Measurements from ENCODE around the gene DEFB132. TPM values are rescaled to one million over a fixed set of nuclear protein-coding genes. Genes with fewer than 3 reads are reported as not detected.

DEFB132 gene
- total and polyA plus RNA-seq, 2 donors (not counting 3 experiments of a cell fraction or from before 2014, with no cell fraction given), result not detected

GRCh38 chr20:237929-238328 lies 19.6 kb upstream of the DEFB132 start:
- ChIA-PET CTCF (interaction anchor here (0.9 to 1.0 kb wide), 2 partner anchors 24 to 92 kb away, joined by 3 to 4 read pairs; no protein-coding TSS in a partner anchor), POLR2A (no interaction called here)
- Histone ChIP-seq H2AFZ (ENCODE audit: low read depth, low read length) (no peak overlapping the region), H3K9ac (replicated peaks; ENCODE audit: extremely low read depth, insufficient read depth, low read length) (no peak overlapping the region), H4K20me1 (replicated peaks; ENCODE audit: control insufficient read depth, extremely low read depth, insufficient read depth, low read length) (no peaks in the 10 kb centered on the region), H3K9me1 (replicated peaks; ENCODE audit: control insufficient read depth, extremely low read depth, insufficient read depth, low read length) (peaks cover 3% of the 10 kb centered on the region), H3K4me2 (ENCODE audit: insufficient read depth, low read length) (no peak overlapping the region), H3K36me3 (ENCODE audit: control insufficient read depth in 2 of 2, extremely low read depth in 1 of 2, insufficient read depth in 2 of 2, low read length in 2 of 2) (no peaks in the 10 kb centered on the region), H3K4me1 (ENCODE audit: control insufficient read depth, extremely low read depth, insufficient read depth, low read length) (no peaks in the 10 kb centered on the region), H3K4me3 (replicated peaks in 1 of 3; ENCODE audit: insufficient read depth in 1 of 3, low read depth in 1 of 3, low read length in 3 of 3) (no peak overlapping the region), H3K27me3 (ENCODE audit: control insufficient read depth in 2 of 2, insufficient read depth in 2 of 2, low read length in 2 of 2) (peaks cover 7 to 13% of the 10 kb centered on the region in 2 experiments), H3K9me3 (replicated peaks; ENCODE audit: control insufficient read depth, insufficient read depth, low read length) (no peaks in the 10 kb centered on the region), H3K27ac (ENCODE audit: insufficient read depth, low read depth, low read length) (no peak overlapping the region), H3K79me2 (ENCODE audit: control insufficient read depth, insufficient read depth, low read length) (no peaks in the 10 kb centered on the region)
- intact Hi-C loops (cut with micrococcal nuclease) (no loop called here), dilution Hi-C loops (cut with MboI; ENCODE audit: extremely low pct_ligation_motif_present, low sequenced_read_pairs) (no loop called here)
- TF ChIP-seq POLR2AphosphoS5 (IDR thresholded peaks at IDR 0.05; ENCODE audit: insufficient read depth, low read depth, low read length), result no peak
- TF ChIP-seq JUN (IDR thresholded peaks at IDR 0.05; ENCODE audit: borderline replicate concordance, insufficient read depth, insufficient read length, low read depth), result no peak
- TF ChIP-seq POLR2A (IDR thresholded peaks at IDR 0.05; ENCODE audit: low read depth, low read length), result no peak
- TF ChIP-seq EZH2 (IDR thresholded peaks at IDR 0.05; ENCODE audit: borderline replicate concordance, low read depth, low read length, severe bottlenecking), result no peak
- TF ChIP-seq MYC (IDR thresholded peaks at IDR 0.05; ENCODE audit: low read depth, low read length), result no peak
- TF ChIP-seq, protein P1, sequence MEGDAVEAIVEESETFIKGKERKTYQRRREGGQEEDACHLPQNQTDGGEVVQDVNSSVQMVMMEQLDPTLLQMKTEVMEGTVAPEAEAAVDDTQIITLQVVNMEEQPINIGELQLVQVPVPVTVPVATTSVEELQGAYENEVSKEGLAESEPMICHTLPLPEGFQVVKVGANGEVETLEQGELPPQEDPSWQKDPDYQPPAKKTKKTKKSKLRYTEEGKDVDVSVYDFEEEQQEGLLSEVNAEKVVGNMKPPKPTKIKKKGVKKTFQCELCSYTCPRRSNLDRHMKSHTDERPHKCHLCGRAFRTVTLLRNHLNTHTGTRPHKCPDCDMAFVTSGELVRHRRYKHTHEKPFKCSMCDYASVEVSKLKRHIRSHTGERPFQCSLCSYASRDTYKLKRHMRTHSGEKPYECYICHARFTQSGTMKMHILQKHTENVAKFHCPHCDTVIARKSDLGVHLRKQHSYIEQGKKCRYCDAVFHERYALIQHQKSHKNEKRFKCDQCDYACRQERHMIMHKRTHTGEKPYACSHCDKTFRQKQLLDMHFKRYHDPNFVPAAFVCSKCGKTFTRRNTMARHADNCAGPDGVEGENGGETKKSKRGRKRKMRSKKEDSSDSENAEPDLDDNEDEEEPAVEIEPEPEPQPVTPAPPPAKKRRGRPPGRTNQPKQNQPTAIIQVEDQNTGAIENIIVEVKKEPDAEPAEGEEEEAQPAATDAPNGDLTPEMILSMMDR (IDR thresholded peaks at IDR 0.05; ENCODE audit: extremely low read depth in 1 of 2, insufficient read depth in 1 of 2, low read depth in 1 of 2, low read length in 2 of 2), result no peak
- no peak for TF ChIP-seq FOS (IDR thresholded peaks at IDR 0.05; ENCODE audit: borderline replicate concordance, insufficient read depth, low read length)
- no peak for TF ChIP-seq MAX (IDR thresholded peaks at IDR 0.05; ENCODE audit: insufficient read depth, insufficient read length)
- no peak for TF ChIP-seq GATA2 (IDR thresholded peaks at IDR 0.05; ENCODE audit: insufficient read depth, insufficient read length, low read depth, low read length)
- BruUV-seq (replicated peaks), result no TSS peak
- DNase-seq (ENCODE audit: low read depth, low spot score) (no peak), FAIRE-seq (no peak)

All from endothelial cell of umbilical vein (primary cell).